GM21529 (cell line): ENCODE measurements around the gene ZNF35.
A peak's percentile ranks its signal among the peaks of the same experiment; 100 is the strongest.
"Not testable (repeated sequence)": the region's sequence is repeated elsewhere in the genome, so short reads cannot be mapped to it uniquely, and the experiment has no call there.

Experiments used
- ATAC-seq: cut with Tn5 transposase; IDR thresholded peaks from one replicate; pipeline ENCODE4 v1.9.1; 2021; ENCODE audit not compliant: unreplicated experiment

The ZNF35 gene

DNA sequence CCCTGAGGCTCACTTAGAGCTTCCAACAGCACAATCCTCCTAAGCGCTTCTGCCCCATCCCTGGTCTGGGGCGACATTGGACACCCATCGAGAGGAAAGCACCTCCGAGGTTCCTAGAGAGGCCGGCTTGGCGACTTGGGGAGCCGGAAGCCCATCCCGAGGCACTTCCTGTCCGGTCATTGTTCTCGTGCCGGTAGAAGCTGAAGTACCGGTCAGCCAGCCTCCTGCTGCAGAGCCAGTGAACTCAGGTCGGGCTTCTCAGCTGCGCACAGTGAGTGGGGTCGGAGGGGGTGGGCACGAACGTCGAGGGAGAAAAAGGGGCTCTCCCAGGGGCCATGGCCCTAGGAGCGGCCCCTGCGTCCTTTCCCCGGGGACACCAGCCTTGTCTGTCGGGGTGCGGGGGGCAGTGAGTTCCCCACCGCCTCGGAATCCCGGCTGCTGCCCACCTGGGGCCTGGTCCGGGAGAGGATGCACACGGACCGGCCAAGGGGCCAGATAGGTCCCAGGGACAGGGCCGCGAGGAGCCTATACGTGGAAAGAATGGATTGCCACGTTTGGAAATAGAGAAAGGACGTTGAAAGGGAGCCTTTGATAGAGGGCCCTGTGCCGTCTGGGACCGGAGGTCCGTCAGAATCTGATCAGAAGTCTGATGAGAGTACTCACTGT, at the start of gene ZNF35:
ZNF35 (plus strand) TSS at position 169 of the 666 bp plus-strand sequence. CDS start 2,336 bp downstream, outside the sequence.
- peak; percentile 98 for ATAC-seq

DNA sequence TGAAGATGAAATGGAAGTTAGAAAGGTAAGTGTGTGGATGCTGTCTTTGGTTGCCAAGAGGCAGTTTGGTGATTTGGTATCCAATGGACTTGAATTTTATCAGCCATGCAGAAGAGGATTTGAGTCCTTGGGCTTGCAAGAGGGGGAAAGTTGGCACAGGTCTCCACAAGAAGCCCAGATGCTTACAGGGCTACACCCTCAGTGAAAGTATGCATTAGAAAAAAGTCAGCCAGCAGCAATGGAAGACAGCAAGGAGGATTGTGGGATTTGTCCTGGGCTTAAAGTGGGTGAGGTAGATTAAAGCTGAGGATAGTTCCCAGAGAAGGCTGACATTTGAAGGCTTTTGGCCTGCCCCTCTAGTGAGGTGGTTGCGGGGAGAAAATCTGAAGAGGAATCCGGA, 46.8 kb upstream of the ZNF35 start:
- no peak for ATAC-seq

DNA sequence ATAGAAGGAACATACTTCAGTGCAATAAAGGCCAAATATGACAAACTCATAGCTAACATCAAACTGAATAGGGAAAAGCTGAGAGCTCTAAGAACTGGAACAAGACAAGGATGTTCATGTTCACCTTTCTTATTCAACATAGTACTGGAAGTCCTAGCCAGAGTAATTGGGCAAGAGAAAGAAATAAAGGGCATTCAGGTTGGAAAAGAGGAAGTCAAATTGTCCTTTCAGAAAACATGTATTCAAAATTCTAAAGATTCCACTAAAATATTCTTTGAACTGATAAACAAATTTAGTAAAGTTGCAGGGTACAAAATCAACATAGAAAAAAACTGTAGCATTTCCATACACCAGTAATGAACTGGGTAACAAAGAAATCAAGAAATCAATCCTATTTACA, 35.9 kb upstream of the ZNF35 start:
- ATAC-seq, result no peak

GRCh38 chr3:44624749-44625480, 23.6 kb upstream of the ZNF35 start, which contains the start of gene ZNF197:
ZNF197 (plus strand) TSS chr3:44625036; CDS start chr3:44629155, 4,119 bp downstream.
- peak; percentile 96 for ATAC-seq

DNA sequence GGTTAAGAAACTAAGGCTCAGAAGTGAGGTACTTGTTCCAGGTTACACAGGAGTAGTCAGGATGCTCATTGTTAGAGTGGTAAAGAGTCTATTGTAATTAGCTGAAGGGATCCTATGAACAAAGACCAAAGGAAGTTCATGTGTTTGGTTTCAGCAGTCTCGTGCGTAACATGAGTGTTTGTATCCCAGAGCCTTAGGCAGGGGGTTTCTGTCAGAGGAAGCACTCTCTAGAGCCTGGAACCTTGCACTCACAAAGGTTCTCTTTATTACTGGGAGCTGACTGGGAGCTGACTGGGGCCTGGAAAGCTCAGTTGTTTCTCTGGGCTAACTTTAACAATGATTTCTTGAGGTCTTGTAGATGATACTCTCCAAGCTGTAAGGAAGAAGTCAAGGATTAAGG, 19.8 kb upstream of the ZNF35 start:
- ATAC-seq, result no peak

DNA sequence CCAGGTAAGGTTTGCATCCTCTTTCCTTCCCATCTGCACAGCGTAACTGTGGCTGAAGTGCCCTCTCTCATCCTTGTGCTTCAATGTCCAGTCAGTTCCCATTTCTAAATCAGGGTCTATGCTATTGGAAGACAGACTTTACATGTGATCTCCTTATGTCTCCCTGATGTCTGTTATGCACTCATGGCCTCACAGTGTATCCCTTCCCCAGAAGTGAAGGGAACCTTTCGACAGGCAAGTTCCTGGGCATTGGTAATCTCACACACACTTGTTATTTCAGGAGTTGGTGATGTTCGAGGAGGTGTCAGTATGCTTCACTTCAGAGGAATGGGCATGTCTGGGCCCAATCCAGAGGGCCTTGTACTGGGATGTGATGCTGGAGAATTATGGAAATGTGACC, 16.3 kb upstream of the ZNF35 start:
- ATAC-seq, result no peak

DNA sequence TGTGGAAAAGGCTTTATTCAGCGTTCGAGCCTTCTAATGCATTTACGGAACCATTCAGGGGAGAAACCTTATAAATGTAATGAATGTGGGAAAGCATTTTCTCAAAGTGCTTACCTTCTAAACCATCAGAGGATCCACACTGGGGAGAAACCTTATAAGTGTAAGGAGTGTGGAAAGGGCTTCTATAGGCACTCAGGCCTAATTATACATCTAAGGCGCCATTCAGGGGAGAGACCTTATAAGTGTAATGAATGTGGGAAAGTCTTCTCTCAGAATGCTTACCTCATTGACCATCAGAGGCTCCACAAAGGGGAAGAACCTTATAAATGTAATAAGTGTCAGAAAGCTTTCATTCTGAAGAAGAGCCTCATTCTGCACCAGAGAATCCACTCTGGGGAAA, 6.2 kb upstream of the ZNF35 start:
- ATAC-seq, result no peak

DNA sequence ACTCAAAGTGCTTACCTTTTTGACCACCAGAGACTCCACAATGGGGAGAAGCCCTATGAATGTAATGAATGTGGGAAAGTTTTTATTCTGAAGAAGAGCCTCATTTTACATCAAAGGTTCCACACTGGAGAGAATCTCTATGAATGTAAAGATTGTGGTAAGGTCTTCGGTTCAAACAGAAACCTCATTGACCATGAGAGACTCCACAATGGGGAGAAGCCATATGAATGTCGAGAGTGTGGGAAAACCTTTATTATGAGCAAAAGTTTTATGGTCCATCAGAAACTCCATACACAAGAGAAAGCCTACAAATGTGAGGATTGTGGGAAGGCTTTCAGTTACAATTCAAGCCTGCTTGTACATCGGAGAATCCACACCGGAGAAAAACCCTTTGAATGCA, 5.5 kb upstream of the ZNF35 start:
- ATAC-seq, result no peak

DNA sequence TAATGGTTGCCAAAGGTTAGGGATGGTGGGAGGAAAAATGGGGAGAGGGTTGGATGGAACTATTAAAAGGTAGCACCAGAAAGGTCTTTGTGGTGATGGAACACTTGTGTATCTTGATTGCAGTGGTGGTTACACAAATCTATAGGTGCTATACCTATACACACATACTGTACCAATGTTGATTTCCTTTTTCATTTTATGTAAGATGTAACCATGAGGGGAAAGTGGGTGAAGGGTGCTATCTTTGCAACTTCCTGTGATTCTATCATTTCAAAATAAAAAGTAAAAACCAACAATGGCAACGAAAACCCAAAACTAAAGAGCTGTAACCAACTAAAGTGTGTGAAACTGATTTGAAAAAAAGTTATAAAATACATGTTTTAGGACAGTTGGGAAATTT, 761 bp upstream of the ZNF35 start:
- no peak for ATAC-seq

- no peak for ATAC-seq
These were observed 1.2 kb downstream of the ZNF35 start for GRCh38 chr3:44649709-44650108.

- no peak for ATAC-seq
These were observed 5.5 kb downstream of the ZNF35 start for GRCh38 chr3:44654039-44654438.

- ATAC-seq, result no peak
These were observed 10.5 kb downstream of the ZNF35 start for GRCh38 chr3:44659015-44659414.

- no peak for ATAC-seq
These were observed 10.9 kb downstream of the ZNF35 start for GRCh38 chr3:44659434-44659833.

- ATAC-seq, result no peak
These were observed 12.7 kb downstream of the ZNF35 start for GRCh38 chr3:44661189-44661588.

- no peak for ATAC-seq
These were observed 16.6 kb downstream of the ZNF35 start for GRCh38 chr3:44665173-44665572.

GRCh38 chr3:44666346-44666745, 17.8 kb downstream of the ZNF35 start:
- ATAC-seq, result no peak

DNA sequence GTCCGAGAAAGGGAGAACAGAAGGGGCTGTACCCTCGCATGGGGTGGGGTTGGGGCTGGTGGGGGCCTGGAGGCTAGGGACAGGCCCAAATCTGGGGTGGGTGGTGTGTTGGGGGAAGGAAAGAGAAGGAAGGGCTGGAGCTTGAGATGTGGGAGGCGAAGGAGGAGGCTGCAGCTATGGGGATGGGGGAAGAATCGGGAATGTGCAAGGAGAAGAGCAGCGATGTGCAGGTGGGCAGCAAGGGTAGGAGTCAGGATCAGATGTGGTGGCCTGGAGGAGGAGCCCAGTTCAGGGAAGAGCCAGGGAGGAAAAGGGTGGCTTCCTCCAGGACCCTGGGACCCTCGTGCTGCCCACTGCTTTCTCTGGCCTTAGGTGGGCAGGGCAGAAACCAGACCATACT, 21.2 kb downstream of the ZNF35 start:
- ATAC-seq, result no peak

GRCh38 chr3:44673466-44673865, 24.9 kb downstream of the ZNF35 start:
- ATAC-seq, result not testable (repeated sequence)

DNA sequence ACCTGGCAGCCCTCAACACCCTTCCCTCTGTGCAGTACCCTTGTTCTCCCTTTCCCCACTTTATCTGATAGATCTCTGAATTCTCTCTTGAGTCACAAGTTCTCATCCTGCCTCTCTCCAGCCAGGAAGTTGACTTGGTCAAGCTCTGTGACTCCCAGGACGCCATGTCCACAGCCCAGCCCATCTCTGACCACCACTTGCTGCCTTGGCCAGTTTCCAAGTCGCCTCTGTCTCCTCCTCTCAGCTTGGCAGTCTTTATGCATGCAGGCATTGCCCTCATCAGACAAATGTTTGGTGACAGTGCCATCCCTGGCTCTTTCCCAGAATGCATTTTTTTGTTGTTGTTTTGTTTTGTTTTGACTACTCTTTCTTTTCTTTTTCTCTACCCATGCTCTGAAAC, 25.7 kb downstream of the ZNF35 start:
- no peak for ATAC-seq

GRCh38 chr3:44678480-44679116, 30.1 kb downstream of the ZNF35 start:
- ATAC-seq, result no peak

GRCh38 chr3:44680921-44681455, 32.5 kb downstream of the ZNF35 start:
- no peak for ATAC-seq
